NCI-H2227 (cell line): Measurements from ENCODE around the gene ACCSL.

Experiments
- DNase-seq: peaks from one replicate; lab custom pipeline; 2025; ENCODE audit not compliant: unreplicated experiment; lab: John Stamatoyannopoulos, UW

Gene ACCSL

GRCh38 chr11:44017443-44018126 lies 30.2 kb upstream of the ACCSL start:
- DNase-seq, result no peak

DNA sequence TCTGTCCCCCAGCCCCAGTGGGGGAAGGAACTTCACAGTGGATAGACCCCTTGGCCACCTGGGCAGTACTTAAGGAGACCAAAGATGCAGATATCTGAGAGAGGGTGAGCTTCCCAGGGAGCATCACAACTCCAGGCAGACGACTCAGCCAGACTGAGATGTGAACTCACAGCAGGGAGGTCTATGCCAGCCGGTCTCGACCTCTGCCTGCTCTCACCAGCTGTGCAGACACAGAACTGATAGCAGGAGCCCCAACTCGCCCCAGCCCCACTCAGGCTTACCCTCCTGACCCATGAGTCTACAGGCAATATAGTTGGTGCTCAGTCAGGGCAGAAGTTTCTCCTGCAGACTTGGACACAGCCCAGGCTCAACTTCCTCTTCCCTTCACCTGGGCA lies 29.7 kb upstream of the ACCSL start:
- DNase-seq, result no peak

GRCh38 chr11:44018829-44019228 lies 29.0 kb upstream of the ACCSL start:
- no peak for DNase-seq

- no peak for DNase-seq
These were observed 22.8 kb upstream of the ACCSL start for GRCh38 chr11:44024977-44025376.

- DNase-seq, result no peak
These were observed 22.1 kb upstream of the ACCSL start for GRCh38 chr11:44025727-44026126.

DNA sequence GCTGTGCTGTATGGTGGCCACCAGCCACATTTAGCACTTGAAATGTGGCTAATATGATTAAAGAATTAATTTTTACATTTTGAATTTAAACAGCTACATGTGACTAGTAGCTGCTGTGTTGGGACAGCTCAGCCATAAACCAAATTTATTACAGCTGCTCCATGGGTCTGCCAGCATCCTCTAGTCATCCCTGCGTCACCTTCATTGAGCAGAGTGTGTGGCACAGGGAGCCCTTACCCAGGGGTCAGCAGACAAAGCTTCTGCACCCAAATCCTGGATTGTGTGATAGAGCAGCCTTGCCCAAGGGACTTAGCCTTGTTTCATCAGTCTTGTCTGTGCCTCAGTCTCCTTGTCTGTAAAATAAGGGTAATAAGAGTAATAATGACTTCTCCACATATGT lies 19.4 kb upstream of the ACCSL start:
- no peak for DNase-seq

DNA sequence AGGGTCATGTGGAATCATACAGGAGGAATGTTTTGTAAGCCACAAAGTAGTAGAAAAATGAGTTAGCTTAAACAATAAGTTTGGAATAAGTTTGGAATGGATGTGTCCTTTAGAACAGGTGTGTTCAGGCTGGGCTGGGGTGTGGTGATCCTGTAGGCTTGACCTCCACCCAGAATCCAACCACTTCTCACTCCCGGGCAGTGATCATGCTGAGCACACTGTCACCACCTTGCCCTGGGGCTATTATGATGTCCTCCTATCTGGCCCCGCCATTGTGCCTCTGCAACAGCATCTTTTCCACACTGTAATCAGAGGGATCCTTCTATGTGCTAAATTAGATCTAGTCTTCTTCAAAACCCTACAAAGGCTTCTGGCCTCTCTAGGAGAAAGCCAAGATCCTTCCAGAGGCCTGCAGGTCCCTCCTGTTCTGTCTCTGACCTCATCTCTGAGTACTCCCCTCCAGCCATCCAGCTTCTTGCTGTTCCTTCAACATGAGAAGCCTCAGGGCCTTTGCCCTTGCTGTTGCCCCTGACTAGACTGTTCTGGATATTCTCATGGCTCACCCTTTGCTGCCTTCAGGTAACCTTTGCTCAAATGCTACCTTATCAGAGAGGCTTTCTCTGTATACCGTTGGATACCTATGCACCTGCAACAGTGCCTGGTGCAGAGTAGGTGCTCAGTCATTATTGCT lies 18.8 kb upstream of the ACCSL start:
- DNase-seq, result no peak

DNA sequence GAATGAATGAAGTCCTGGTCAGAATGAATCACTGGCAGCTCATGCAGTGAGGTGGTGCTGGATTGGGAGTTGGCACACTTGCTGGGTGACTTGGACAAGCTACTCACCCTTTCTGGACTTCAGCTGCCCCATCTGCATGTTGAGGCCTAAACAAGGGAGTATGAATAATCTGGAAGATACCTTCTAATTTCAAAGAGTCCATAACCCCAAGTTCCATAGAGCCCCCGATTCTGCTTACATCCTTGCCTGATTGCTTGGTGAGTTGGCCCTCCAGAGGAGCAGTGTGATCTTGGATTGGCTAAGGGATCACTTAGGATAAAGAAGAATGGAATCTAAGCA lies 18.3 kb upstream of the ACCSL start:
- DNase-seq, result no peak

DNA sequence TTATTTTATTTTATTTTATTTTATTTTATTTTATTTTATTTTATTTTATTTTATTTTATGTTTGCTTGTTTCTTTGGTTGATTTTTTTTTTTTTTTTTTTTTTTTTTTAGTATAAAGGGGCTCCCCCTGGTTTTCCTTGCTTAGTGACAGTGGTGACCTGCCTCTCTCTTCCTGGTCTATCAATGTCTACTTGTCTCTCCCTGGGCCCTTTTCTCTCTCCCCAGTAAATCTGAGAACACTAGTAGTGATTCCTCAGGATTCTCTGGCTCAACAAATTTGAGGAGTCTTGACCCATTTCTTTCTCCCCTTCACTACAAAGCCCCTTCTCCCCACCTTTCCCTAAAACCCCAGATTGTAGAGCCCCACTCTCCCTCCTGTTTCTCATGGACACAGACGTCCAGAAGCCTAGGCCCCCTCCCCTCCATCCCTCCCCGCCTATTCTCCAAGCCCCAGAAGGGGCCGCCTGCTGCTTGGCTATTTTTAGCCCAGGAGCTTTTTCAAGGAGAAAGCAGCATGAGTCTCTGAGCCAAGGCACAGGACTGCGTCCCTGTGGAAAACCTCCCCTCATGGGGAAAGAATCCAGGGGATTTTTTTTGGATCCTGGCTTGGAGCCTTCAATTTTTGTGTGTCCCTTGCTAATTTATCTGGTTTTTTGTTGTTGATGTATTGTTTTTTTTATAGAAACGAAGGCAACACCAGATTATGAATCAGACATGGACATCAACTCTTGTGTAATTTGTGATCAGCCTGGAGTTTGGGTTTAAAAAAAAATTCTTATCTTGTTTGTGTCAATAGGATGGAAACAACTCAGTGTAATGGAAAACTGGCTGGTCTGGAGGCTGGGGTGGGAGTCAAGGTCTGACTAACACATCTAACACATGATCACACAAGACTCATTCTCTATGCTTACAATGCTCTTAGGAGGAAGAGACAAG lies 17.5 kb upstream of the ACCSL start:
- peak; percentile 71 for DNase-seq

DNA sequence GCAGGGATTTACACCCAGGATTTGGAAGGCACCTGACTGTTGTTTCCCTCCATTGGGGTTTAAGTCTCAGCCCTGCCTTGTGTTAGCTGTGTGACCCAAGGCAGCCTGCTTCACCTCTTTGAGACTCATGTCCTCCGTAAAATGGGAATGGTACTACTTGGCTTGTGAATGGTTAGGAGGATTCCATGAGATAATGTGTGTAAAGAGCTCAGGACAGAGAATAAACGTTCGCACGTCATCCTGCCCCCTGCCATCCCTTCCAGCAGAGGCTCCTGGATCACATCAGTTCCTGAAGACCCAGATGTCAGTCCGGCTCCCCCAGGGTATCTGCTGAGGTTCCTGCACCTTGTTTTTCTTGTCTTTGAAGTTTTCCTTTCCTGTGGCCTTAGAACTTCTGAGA lies 16.8 kb upstream of the ACCSL start:
- no peak for DNase-seq

DNA sequence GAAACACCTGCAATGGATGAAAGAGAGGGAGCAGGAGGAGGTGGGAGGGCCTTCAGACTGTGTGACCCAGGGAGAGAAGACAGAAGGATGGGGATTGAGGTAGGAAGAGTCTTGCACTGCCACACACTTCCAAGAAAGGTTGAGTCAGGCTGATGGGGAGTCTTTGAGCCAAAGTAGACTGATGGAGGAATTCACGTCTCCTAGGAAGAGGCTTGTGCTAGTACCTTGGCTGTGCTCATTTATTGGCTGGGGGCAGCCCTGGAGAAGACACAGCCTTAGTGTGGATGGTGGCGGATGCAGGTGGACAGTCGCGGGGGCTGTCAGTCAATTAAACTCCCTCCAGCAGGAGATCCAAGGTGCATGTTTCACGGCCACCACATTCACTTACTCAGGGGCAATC lies 16.2 kb upstream of the ACCSL start:
- no peak for DNase-seq

DNA sequence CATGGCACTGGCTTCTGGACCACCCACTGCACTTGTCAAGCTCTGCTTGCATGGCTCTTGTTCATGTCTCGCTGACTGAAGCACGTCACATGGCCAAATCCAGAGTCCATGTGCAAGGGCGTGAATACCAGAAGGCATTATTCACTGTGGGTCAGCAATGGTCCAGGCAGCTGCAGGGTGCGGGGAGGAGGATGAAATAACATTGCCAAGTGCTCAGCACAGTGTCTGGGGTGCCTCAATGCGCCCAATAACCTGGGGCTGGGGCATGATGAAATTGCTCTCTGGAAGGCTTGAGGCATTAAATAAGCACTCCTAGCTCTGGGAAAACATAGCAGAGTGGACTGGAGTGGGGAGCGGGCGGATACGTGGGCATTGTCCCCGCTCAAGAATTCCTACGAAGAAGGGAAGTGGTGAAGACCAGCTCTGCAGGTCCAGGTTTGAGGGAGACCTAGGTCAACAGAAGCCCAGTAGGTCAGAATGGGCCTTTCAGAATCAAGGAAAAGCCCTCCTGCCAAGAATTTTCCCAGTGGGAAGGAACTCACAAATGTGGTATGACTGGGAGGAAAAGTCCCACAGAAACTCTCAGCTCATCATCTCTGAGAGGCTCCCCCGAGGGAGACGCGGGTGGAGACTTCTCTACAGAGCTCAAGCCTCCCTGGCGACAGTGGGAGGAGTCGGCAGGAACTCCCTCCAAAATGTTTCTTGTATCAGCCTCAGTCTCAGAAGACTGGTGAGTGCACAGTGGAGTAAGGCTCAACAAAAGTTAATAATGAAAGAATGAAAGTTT lies 15.3 kb upstream of the ACCSL start:
- no peak for DNase-seq

DNA sequence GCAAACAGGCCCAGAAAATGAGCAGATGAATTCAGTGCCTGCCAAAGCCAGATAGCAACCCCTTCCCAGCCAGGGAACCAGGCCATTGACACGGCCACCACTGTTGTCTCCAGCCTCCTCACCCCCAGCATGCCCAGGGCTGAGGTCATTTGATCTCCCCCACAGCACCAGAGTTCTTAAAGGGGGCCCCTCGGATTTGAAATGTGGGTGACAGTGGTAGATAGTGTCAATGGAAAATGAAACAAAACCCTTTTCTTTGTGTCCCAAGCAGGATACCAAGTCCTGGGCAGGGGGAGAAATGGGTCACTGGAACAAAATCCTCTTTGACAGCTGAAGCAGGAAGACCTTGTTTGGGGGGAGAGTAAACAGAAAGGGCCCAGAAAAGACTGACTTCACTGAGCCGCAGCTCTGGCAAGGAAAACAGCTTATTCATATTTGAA lies 14.3 kb upstream of the ACCSL start:
- no peak for DNase-seq

- no peak for DNase-seq
These were observed 13.9 kb upstream of the ACCSL start for GRCh38 chr11:44033856-44034255.

- DNase-seq, result no peak
These were observed 13.1 kb upstream of the ACCSL start for GRCh38 chr11:44034639-44035038.

- peak; percentile 93 for DNase-seq
These were observed 10.7 kb upstream of the ACCSL start for GRCh38 chr11:44036811-44037657.

DNA sequence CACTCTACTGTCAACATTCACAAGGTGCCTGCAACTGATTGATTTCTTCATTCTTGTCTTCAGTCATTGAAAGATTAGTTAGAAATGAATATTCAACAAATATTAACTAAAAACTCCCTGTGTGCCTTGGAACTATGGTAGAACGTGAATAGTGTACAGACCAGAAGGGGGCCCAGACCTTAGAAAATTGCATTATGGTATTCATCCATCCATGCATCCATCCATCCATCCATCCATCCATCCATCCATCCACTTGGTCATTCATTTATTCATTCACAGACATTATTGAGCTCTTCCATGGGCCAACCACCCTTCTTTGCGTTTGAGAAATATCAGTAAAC lies 10.2 kb upstream of the ACCSL start:
- no peak for DNase-seq

DNA sequence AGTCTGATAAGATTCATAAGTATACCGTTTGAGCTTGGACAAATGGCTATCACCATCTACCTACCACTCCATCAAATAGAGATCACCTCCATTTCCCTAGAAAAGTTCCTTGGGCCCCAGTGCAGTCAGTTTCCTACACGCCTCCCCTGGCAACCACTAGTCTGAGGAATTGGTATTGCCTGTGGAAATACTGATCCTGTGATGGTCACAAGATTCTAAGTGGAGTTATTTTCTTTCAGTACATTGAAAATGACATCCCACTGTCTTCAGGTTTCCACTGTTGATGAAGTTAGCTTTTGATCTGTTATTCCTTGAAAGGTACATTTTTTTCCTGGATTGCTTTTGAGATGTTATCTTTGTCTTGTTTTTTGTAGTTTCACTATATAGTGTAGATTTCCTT lies 4.6 kb upstream of the ACCSL start:
- DNase-seq, result no peak

GRCh38 chr11:44046182-44046581 lies 1.6 kb upstream of the ACCSL start:
- DNase-seq, result no peak

- DNase-seq, result no peak
These were observed 483 bp upstream of the ACCSL start for GRCh38 chr11:44047298-44047697.
